Astrocyte (in vitro differentiated cells and primary cell): Measurements from ENCODE around the gene TMEM127. TPM values are rescaled to one million over a fixed set of nuclear protein-coding genes. Genes with fewer than 3 reads are reported as not detected.

Source experiments
- DNase-seq: peaks from one replicate; pipeline ENCODE4 v3.0.0-alpha.2; 2010; ENCODE audit warnings: low read depth
- FAIRE-seq: peaks from 2 replicates; lab custom pipeline; 2011; peaks lifted over from hg19 to GRCh38; lab: Jason Lieb, UNC
- H2AFZ ChIP-seq: 2 replicates; pipeline ENCODE4 v1.6.0; 2012; ENCODE audit warnings: low read depth, low read length, inconsistent platforms
- H3K27ac ChIP-seq: 2 replicates; pipeline ENCODE4 v1.5.1; 2011; ENCODE audit warnings: low read depth, low read length, inconsistent platforms
- H3K27me3 ChIP-seq: 2 replicates; pipeline ENCODE4 v1.6.0; 2011; ENCODE audit warnings: low read length, inconsistent platforms; ENCODE audit not compliant: insufficient read depth
- H3K36me3 ChIP-seq: 2 replicates; pipeline ENCODE4 v1.5.1; 2011; ENCODE audit warnings: low read length, inconsistent platforms; ENCODE audit not compliant: insufficient read depth
- H3K4me1 ChIP-seq: 2 replicates; pipeline ENCODE4 v1.5.1; 2011; ENCODE audit warnings: low read length, inconsistent platforms; ENCODE audit not compliant: insufficient read depth
- H3K4me2 ChIP-seq: 2 replicates; pipeline ENCODE4 v1.6.0; 2012; ENCODE audit warnings: low read length, inconsistent platforms
- H3K4me3 ChIP-seq: 2 replicates; pipeline ENCODE4 v1.5.1; 2011; ENCODE audit warnings: low read depth, mild to moderate bottlenecking, low read length, inconsistent platforms; ENCODE audit not compliant: insufficient read depth
- H3K79me2 ChIP-seq: 2 replicates; pipeline ENCODE4 v1.6.0; 2012; ENCODE audit warnings: mild to moderate bottlenecking, low read length, inconsistent platforms; ENCODE audit not compliant: insufficient read depth
- H3K9ac ChIP-seq: 2 replicates; pipeline ENCODE4 v1.6.0; 2012; ENCODE audit warnings: mild to moderate bottlenecking, low read length, inconsistent platforms
- H3K9me3 ChIP-seq: 2 replicates; pipeline ENCODE4 v1.5.1; 2012; ENCODE audit warnings: low read depth, mild to moderate bottlenecking, low read length, inconsistent platforms; ENCODE audit not compliant: insufficient read depth
- H4K20me1 ChIP-seq: 2 replicates; pipeline ENCODE4 v1.6.0; 2012; ENCODE audit warnings: low read length, inconsistent platforms; ENCODE audit not compliant: insufficient read depth
- H3K27ac Mint-ChIP-seq: one replicate; pipeline ENCODE4 v1.8.0; 2021; ENCODE audit warnings: mild to moderate bottlenecking, mixed read lengths; ENCODE audit not compliant: unreplicated experiment
- H3K27me3 Mint-ChIP-seq: one replicate; pipeline ENCODE4 v1.8.0; 2021; ENCODE audit warnings: low read depth, mixed read lengths; ENCODE audit not compliant: unreplicated experiment
- H3K36me3 Mint-ChIP-seq: one replicate; pipeline ENCODE4 v1.8.0; 2021; ENCODE audit warnings: low read depth, mixed read lengths; ENCODE audit not compliant: unreplicated experiment
- H3K4me1 Mint-ChIP-seq: one replicate; pipeline ENCODE4 v1.8.0; 2021; ENCODE audit warnings: low read depth, mixed read lengths; ENCODE audit not compliant: unreplicated experiment
- H3K4me3 Mint-ChIP-seq: one replicate; pipeline ENCODE4 v1.8.0; 2021; ENCODE audit warnings: mild to moderate bottlenecking, moderate library complexity, mixed read lengths; ENCODE audit not compliant: unreplicated experiment
- H3K9me3 Mint-ChIP-seq: one replicate; pipeline ENCODE4 v1.8.0; 2021; ENCODE audit warnings: mild to moderate bottlenecking, mixed read lengths; ENCODE audit not compliant: unreplicated experiment
- CTCF ChIP-seq: IDR thresholded peaks from 2 replicates; pipeline ENCODE4 v1.5.1; 2011; ENCODE audit warnings: low read depth, mild to moderate bottlenecking, inconsistent platforms, low read length, moderate library complexity; ENCODE audit not compliant: insufficient read depth
- EZH2 ChIP-seq: IDR thresholded peaks from 2 replicates; pipeline ENCODE4 v1.6.1; 2012; ENCODE audit warnings: mild to moderate bottlenecking, low read length, inconsistent platforms; ENCODE audit not compliant: insufficient read depth
- total RNA-seq: library from RNA; stranded (reverse); gene quantifications from 2 replicates; pipeline ENCODE4 v1.2.1, GENCODE V29; 2021

TMEM127 gene
- total RNA-seq, 1 donor from 2014 or later, result 41.7 TPM

- H3K4me1 ChIP-seq, result peaks cover 26% of the 10 kb centered on the region
- Mint-ChIP-seq H3K27me3 (no peaks in the 10 kb centered on the region), H3K4me3 (no peak overlapping the region), H3K4me1 (peaks cover 31% of the 10 kb centered on the region), H3K9me3 (no peaks in the 10 kb centered on the region), H3K36me3 (peaks cover 11% of the 10 kb centered on the region), H3K27ac (peak overlapping the region; percentile 38)
- H2AFZ ChIP-seq, result no peak overlapping the region
- H3K36me3 ChIP-seq, result peaks cover 13% of the 10 kb centered on the region
- H3K9ac ChIP-seq, result no peak overlapping the region
- DNase-seq (no peak), FAIRE-seq (no peak)
- H3K9me3 ChIP-seq, result no peaks in the 10 kb centered on the region
- no peak overlapping the region for H3K27ac ChIP-seq
- no peak for TF ChIP-seq EZH2
- TF ChIP-seq CTCF, result no peak
- peaks cover 48% of the 10 kb centered on the region for H3K79me2 ChIP-seq
- H3K4me3 ChIP-seq, result no peak overlapping the region
- H3K4me2 ChIP-seq, result no peak overlapping the region
- peaks cover 58% of the 10 kb centered on the region for H4K20me1 ChIP-seq
- H3K27me3 ChIP-seq, result no peaks in the 10 kb centered on the region
These were observed 9.1 kb downstream of the TMEM127 start for GRCh38 chr2:96256611-96257113.

GRCh38 chr2:96254571-96254970 lies 11.2 kb downstream of the TMEM127 start:
- peaks cover 29% of the 10 kb centered on the region for H3K79me2 ChIP-seq
- H3K4me1 ChIP-seq, result peaks cover 11% of the 10 kb centered on the region
- Mint-ChIP-seq H3K27ac (no peak overlapping the region), H3K4me1 (peaks cover 23% of the 10 kb centered on the region), H3K9me3 (no peaks in the 10 kb centered on the region), H3K36me3 (peaks cover 14% of the 10 kb centered on the region), H3K27me3 (no peaks in the 10 kb centered on the region), H3K4me3 (no peak overlapping the region)
- H3K4me2 ChIP-seq, result no peak overlapping the region
- H2AFZ ChIP-seq, result no peak overlapping the region
- H3K36me3 ChIP-seq, result peaks cover 14% of the 10 kb centered on the region
- TF ChIP-seq CTCF (no peak), EZH2 (no peak)
- DNase-seq, result no peak
- H4K20me1 ChIP-seq, result peaks cover 37% of the 10 kb centered on the region
- no peak for FAIRE-seq
- no peak overlapping the region for H3K9ac ChIP-seq
- no peaks in the 10 kb centered on the region for H3K9me3 ChIP-seq
- no peak overlapping the region for H3K4me3 ChIP-seq
- H3K27ac ChIP-seq, result no peak overlapping the region
- H3K27me3 ChIP-seq, result no peaks in the 10 kb centered on the region

GRCh38 chr2:96253006-96253405 lies 12.8 kb downstream of the TMEM127 start:
- peaks cover 14% of the 10 kb centered on the region for H3K36me3 ChIP-seq
- H3K9me3 ChIP-seq, result no peaks in the 10 kb centered on the region
- TF ChIP-seq CTCF (no peak), EZH2 (no peak)
- peaks cover 11% of the 10 kb centered on the region for H3K4me1 Mint-ChIP-seq
- no peaks in the 10 kb centered on the region for H3K27me3 ChIP-seq
- H3K4me2 ChIP-seq, result no peak overlapping the region
- no peaks in the 10 kb centered on the region for H3K9me3 Mint-ChIP-seq
- H4K20me1 ChIP-seq, result peaks cover 22% of the 10 kb centered on the region
- no peak for DNase-seq
- no peak for FAIRE-seq
- no peak overlapping the region for H3K4me3 ChIP-seq
- H3K4me3 Mint-ChIP-seq, result no peak overlapping the region
- H3K79me2 ChIP-seq, result peaks cover 13% of the 10 kb centered on the region
- H3K9ac ChIP-seq, result no peak overlapping the region
- no peak overlapping the region for H3K27ac ChIP-seq
- peaks cover 17% of the 10 kb centered on the region for H3K36me3 Mint-ChIP-seq
- no peak overlapping the region for H3K27ac Mint-ChIP-seq
- H3K4me1 ChIP-seq, result peaks cover 11% of the 10 kb centered on the region
- no peaks in the 10 kb centered on the region for H3K27me3 Mint-ChIP-seq
- H2AFZ ChIP-seq, result no peak overlapping the region
